ENCODE data around the gene GUSB. TPM values are rescaled to one million over a fixed set of nuclear protein-coding genes. Genes with fewer than 3 reads are reported as not detected.

Gene GUSB
- total RNA-seq, 1 donor from 2014 or later: 75.1 TPM

DNA sequence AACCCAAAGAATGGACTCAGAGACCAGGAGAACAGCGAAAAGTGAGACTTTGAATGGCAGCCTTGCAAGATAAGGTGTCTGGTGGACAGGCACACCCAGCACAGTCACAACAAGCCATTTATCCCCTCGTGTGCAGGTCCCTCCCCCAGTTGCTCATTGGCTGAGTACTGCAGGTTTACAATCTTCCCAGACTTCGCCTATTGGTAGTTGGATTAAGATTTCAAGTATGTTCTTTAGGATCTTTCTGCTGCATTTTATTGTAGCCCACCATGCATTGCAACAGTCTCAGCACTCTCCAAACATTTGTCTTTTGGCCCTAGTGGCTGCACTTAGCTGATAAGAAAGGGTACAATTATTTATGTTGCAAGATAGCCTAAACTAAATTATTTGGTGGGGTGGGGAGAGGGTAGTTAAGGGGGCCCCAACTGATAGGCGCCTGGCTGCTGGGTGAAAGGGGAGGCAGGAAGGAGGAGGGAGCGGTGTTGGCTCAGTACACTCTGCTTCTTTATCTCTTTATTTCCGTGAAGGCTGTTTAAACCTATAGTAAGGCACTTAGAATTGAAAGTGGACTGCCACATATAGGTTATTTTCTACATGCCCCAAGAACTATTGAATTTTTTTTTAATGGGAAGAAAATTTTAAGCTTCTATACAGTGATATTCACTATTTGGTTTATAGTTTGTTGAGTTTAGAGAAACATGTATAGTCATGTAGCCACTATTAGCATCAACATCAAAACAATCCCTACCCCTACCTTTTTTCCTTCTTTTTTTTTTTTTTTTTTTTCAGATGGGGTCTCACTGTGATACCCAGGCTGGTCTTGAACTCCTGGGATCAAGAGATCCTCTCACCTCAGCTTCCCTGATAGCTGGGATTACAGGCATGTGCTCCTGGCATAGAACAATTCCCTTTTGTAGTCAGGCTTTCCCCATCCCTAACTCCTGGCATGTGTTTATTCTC, 54.2 kb downstream of the GUSB start:
- ATAC-seq (peak; percentile 60), DNase-seq (no peak)
- Histone ChIP-seq H3K27me3 (no peaks in the 10 kb centered on the region), H3K27ac (no peak overlapping the region), H3K4me3 (no peak overlapping the region), H3K9me3 (no peaks in the 10 kb centered on the region), H3K36me3 (no peaks in the 10 kb centered on the region), H3K4me1 (peaks cover 6% of the 10 kb centered on the region)
- TF ChIP-seq, protein P1, sequence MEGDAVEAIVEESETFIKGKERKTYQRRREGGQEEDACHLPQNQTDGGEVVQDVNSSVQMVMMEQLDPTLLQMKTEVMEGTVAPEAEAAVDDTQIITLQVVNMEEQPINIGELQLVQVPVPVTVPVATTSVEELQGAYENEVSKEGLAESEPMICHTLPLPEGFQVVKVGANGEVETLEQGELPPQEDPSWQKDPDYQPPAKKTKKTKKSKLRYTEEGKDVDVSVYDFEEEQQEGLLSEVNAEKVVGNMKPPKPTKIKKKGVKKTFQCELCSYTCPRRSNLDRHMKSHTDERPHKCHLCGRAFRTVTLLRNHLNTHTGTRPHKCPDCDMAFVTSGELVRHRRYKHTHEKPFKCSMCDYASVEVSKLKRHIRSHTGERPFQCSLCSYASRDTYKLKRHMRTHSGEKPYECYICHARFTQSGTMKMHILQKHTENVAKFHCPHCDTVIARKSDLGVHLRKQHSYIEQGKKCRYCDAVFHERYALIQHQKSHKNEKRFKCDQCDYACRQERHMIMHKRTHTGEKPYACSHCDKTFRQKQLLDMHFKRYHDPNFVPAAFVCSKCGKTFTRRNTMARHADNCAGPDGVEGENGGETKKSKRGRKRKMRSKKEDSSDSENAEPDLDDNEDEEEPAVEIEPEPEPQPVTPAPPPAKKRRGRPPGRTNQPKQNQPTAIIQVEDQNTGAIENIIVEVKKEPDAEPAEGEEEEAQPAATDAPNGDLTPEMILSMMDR (IDR thresholded peaks at IDR 0.05): no peak
- intact Hi-C loops (cut with DNase I): no loop called here

DNA sequence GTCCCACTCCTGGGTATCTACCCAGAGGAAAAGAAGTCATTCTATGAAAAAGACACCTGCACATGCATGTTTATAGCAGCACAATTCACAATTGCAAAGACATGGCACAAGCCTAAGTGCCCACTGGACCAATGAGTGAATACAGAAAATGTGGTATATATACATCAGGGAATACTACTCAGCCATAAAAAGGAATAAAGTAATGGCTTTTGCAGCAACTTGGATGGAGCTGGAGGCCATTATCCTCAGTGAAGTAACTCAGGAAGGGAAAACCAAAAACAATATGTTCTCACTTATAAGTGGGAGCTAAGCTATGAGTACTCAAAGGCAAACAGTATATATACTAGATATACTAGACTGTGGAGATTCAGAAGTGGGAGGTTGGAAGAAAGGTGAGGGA, 55.4 kb downstream of the GUSB start:
- no peak overlapping the region for H3K4me3 ChIP-seq
- intact Hi-C loops (cut with DNase I): no loop called here
- H3K27ac ChIP-seq: no peak overlapping the region
- no peaks in the 10 kb centered on the region for H3K36me3 ChIP-seq
- TF ChIP-seq, protein P1 (IDR thresholded peaks at IDR 0.05): no peak
- H3K27me3 ChIP-seq: no peaks in the 10 kb centered on the region
- H3K4me1 ChIP-seq: peaks cover 6% of the 10 kb centered on the region
- no peaks in the 10 kb centered on the region for H3K9me3 ChIP-seq
- ATAC-seq: no peak
- DNase-seq: no peak

DNA sequence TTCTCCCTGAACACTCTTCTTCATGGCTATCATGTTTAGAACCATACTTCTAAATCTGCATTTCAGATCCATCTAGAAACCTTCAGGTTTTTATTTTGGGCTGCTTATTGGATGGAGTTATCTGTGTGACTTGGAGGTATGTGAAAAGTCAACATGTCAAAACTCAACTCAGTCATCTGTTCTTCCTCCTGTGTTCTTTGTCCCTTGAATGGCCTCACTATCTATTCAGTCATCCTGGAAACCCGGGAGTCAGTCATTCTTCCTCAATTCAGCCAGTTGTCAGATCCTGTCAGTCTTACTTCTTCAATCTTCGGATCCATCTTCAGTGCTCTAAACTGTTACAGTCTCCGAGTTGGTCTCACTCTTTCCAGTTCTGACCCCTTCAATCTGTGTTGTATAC, 57.0 kb downstream of the GUSB start:
- ATAC-seq (no peak), DNase-seq (no peak)
- Histone ChIP-seq H3K36me3 (no peaks in the 10 kb centered on the region), H3K4me3 (no peak overlapping the region), H3K27ac (no peak overlapping the region), H3K4me1 (peaks cover 6% of the 10 kb centered on the region), H3K9me3 (no peaks in the 10 kb centered on the region), H3K27me3 (no peaks in the 10 kb centered on the region)
- intact Hi-C loops (cut with DNase I): no loop called here
- TF ChIP-seq, protein P1 (IDR thresholded peaks at IDR 0.05): no peak

DNA sequence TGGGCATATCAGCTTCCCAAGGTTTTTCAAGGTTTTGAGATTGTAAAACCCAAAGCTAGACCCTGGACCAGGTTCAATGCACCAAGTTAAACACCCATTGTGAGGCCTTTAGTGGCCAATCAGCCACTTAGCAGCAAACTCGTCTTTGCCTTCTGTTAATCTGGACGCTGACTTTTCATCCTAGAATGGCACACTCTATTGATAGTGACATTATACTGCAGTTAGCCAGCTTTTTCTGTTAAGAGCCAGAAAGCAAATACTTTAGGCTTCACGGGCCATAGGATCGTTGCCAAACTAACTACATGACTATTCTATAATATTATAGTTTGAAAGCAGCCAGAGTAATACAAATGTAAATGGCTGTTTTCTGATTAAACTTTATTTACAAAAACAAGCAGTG, 57.8 kb downstream of the GUSB start:
- TF ChIP-seq, protein P1 (IDR thresholded peaks at IDR 0.05): no peak
- Histone ChIP-seq H3K36me3 (no peaks in the 10 kb centered on the region), H3K27ac (no peak overlapping the region), H3K27me3 (no peaks in the 10 kb centered on the region), H3K4me3 (no peak overlapping the region), H3K9me3 (no peaks in the 10 kb centered on the region), H3K4me1 (peaks cover 6% of the 10 kb centered on the region)
- DNase-seq (no peak), ATAC-seq (no peak)
- intact Hi-C loops (cut with DNase I): no loop called here

DNA sequence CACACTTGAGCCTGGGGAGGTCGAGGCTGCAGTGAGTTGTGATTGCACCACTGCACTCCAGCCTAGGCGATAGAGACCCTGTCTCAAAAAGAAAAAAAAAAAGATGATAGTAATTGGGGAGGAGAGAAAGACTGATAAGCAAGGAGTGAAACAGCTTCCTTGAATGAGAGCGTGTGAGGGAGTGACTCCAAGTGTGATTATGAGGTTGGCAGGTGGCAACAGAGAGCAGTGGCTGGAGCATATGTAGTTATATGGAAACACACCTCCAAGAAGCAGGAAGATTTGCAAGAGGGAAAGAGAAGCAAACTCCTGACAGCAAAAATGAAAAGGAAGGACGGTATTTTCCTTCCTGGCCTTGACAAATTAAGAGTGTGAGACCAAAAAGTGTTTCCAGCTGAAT, 58.7 kb downstream of the GUSB start:
- Histone ChIP-seq H3K9me3 (no peaks in the 10 kb centered on the region), H3K36me3 (no peaks in the 10 kb centered on the region), H3K4me3 (no peak overlapping the region), H3K27me3 (no peaks in the 10 kb centered on the region), H3K27ac (no peak overlapping the region), H3K4me1 (peaks cover 6% of the 10 kb centered on the region)
- DNase-seq (no peak), ATAC-seq (no peak)
- intact Hi-C loops (cut with DNase I): no loop called here
- TF ChIP-seq, protein P1 (IDR thresholded peaks at IDR 0.05): no peak
